Hepatocyte (in vitro differentiated cells): ENCODE measurements around the gene MCF2L2.

ENCODE experiments used
- CTCF ChIP-seq: fragments of 200-600 bp; sonication (generic); IDR thresholded peaks from 2 replicates; pipeline ENCODE4 v1.5.1; 2016; ENCODE audit warnings: antibody characterized with exemption, mild to moderate bottlenecking; ENCODE audit not compliant: poor library complexity
- EZH2 ChIP-seq: fragments of 200-600 bp; sonication (generic); IDR thresholded peaks from 2 replicates; pipeline ENCODE4 v1.6.1; 2016; ENCODE audit warnings: antibody characterized with exemption, mild to moderate bottlenecking, borderline replicate concordance
- EZH2phosphoT487 ChIP-seq: fragments of 200-600 bp; sonication (generic); IDR thresholded peaks from one replicate; pipeline ENCODE4 v1.6.1; 2018; ENCODE audit warnings: antibody characterized with exemption, mild to moderate bottlenecking, low read depth, moderate library complexity; ENCODE audit not compliant: unreplicated experiment, severe bottlenecking

- no peak for TF ChIP-seq EZH2phosphoT487
- TF ChIP-seq CTCF = no peak
- no peak for TF ChIP-seq EZH2
Measured at GRCh38 chr3:183283886-183284285, 144.5 kb downstream of the MCF2L2 start.
